Cortex of kidney (tissue), 1 donor: ENCODE data around the gene PPP6R3.

Experiments used
- DNase-seq: peaks from one replicate; lab custom pipeline; 2025; lab: John Stamatoyannopoulos, UW

Gene PPP6R3

DNA sequence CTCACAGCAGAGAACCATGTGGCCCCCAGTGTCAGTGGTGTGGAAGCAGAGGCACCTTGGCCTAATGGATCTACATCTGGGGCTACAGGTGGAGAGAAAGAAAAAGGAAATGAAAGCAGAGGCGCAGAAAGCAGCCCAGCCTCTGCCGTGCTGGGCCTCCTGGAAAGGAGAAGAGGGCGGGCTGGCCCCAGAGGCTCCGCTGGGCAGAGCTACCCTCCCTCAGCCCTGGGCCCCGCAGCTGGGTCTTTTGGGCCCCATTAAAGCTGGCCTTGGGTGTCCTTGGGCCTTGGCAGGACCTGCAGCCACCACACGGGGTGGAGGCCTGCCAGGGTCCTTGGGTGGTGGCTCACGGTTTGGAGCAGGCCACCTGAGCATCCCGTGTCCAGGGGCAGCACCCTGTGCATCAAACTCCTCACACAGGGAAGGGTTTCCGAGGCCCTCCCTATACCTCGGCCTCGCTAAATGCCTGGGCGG, 192.2 kb downstream of the PPP6R3 start:
- no peak for DNase-seq

GRCh38 chr11:68653486-68654430, 193.2 kb downstream of the PPP6R3 start:
- DNase-seq, result no peak

GRCh38 chr11:68654978-68655377, 194.4 kb downstream of the PPP6R3 start:
- DNase-seq, result no peak

DNA sequence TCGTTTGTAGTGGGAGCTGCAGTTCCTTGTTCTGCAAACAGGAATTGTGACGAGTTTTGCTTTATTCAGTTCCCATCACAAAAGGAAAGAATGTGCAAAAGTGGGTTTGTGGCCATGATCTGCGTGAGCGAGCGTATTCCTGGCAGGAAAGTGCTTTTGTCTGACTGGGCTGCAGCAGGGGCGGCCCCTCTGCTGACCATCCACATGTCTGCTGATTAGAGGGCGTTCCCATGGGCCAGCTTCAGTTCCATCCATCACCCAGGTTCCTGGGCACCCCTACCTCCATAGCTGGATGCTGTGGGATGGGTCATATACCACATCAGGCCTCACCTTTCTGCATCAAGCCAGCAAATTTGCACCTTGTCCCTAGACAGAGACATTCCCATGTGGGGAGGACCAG, 194.9 kb downstream of the PPP6R3 start:
- DNase-seq, result no peak

- DNase-seq, result no peak
Measured at GRCh38 chr11:68655806-68656205, 195.3 kb downstream of the PPP6R3 start.

DNA sequence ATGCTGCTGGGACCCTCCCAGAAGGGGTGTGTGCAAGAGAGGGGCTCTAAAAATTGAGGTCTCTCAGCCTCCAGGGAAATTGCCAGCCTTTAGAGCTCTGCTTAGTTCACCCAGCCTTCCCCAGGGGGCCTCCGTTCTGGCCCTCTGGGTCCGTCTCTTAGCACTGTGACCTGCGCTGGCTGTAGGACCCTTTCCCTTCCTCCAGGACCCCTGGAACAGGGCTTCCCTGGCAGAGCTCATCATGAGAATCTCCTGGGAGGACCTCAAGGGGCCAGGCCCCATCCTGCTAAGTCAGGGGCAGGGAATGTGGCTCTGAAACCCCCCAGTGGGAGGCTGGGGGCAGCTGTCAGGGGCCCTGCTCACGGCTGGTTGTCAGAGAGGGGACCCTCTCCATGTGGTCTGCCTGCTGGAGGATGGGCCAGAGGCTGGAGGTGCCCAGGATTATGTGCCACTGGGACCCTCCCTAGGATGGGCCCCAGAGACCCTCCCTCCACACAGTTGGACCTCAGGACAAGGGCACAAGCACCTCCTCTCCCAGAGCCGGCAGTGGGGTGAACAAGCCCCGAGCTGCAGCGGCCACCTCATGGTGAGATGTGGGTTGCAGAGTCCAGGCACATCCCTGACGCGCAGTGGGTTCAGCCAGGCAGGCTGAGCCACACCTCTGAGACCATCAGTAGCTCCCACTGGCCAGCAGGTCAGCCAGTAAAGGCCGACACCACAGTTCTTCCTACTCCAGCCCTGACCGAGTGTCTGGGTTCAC, 196.6 kb downstream of the PPP6R3 start:
- no peak for DNase-seq

DNA sequence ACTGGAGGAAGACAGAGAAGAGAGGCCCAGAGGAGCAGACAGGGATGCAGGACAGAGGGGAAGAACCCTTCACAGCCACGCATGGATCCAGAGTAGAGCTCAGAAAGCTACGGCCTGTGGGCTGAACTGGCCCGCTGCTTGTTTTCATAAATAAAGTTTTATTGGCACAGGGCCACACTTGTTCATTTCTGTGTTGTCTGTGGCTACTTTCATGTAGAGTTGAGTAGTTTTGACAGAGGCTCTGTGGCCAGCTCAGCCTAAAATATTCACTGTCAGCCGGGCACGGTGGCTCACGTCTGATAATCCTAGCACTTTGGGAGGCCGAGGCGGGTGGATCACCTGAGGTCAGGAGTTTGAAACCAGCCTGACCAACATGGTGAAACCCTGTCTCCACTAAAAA, 197.5 kb downstream of the PPP6R3 start:
- DNase-seq, result no peak

DNA sequence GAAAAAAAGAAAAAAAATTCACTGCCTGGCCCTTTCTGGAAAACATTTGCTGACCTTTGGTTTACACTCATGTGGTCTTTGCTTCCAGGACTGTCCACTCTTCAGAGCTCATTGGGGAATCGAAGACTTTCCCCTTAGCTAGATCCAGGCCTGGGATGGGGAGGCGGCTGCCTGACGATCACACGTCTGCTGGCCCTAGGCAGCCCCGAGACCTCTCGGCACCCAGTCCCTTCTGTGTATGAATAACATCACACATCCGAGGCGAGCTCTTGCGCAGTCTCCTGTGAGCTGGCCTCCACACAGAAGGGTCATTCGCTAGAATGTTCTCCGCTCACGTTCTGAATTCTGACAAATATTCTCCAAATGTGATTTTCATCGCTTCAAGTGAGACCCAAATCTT, 198.1 kb downstream of the PPP6R3 start:
- DNase-seq, result no peak

DNA sequence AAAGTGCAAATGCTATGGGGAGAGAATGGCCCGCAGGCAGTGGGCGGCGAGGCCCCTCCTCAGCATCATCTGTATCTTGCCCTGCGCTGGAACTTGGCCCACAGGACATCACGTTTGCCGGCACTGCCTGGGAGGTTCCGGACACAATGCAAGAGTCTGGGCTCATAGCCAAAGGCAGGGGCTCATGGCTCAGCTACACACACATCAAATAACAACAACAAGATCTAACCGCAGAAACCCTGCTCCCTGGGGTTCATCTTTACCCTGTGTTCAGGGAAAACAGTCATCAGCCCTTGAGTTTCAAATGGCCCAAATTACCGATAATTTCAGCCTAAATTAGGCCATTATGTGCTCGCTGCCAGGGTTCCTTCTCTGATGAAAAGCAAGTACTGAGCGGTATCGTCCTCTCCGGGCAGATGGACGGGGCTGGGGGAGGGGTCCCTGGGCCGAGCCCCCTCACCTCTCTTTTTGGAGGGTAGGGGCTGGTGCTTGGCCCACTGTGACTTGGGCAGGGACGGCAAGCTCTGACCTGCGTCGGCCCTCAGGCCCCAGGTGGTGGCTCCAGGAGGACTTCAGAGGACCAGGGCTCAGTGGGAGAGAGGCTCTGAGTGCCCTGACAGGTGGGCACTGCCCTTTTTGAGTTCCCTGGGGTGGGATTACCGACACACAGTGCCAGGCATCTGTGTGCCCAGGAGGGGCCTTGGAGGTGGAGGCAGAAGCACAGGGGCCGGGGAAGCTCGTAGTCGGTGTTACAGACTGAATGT, 198.8 kb downstream of the PPP6R3 start:
- DNase-seq, result no peak

GRCh38 chr11:68660066-68660810, 199.7 kb downstream of the PPP6R3 start:
- no peak for DNase-seq

GRCh38 chr11:68661014-68661413, 200.5 kb downstream of the PPP6R3 start:
- no peak for DNase-seq

GRCh38 chr11:68661697-68662603, 201.4 kb downstream of the PPP6R3 start:
- no peak for DNase-seq

DNA sequence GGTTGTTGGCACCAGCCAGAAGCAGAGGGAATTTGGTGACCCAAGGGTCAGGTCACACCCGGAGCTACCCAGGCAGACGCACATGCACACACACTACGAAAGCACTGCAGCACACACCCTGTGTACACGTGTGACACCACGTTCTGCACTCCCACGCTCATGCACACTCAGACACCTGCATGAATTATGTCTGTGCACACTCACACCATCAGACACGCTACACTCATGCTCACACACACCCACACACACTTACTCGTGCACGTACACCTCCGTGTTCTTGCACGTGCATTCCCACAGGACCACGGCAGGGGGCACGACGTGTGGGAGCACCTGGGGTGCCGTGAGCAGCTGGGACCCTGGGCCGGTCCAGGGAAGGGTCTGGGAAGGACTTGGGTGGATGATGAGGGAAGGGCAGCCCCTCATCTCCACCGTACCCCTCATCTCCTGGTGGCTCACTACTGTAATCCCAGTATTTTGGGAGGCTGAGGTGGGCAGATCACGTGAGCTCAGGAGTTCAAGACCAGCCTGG, 203.0 kb downstream of the PPP6R3 start:
- DNase-seq, result no peak

DNA sequence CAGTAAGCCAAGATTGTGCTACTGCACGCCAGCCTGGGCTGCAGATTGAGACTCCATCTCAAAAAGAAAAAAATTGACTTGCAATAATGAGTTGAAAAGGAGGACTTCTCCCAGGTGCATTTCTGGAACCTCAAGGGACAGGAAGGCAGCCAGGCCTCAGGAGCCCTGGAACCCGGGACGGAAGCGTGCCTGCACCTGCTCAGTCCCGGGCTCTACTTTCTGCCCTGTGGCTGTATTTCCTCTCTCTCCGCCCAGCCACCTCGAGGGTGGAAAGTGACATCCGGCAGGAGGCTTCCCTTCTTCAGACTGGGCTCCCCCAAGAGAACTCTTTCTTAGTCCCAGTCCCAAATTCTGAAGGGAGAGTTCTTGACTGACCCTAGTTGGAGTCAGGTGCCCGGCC, 203.6 kb downstream of the PPP6R3 start:
- DNase-seq, result no peak

- DNase-seq, result no peak
Measured at GRCh38 chr11:68664906-68665305, 204.4 kb downstream of the PPP6R3 start.
